Mucosa of gallbladder (tissue), 1 donor: Measurements from ENCODE around the gene ATAT1. TPM values are rescaled to one million over a fixed set of nuclear protein-coding genes. Genes with fewer than 3 reads are reported as not detected.
"Not testable (repeated sequence)": the region's sequence is repeated elsewhere in the genome, so short reads cannot be mapped to it uniquely, and the experiment has no call there.

Experiments used
- DNase-seq: peaks from one replicate; pipeline ENCODE4 v3.0.0-alpha.2; 2020; ENCODE audit warnings: low spot score
- total RNA-seq: library from RNA; stranded (reverse); gene quantifications from one replicate; pipeline ENCODE4 v1.2.1, GENCODE V29; 2021
- donor health status: DM: no; HTN: no; CAD: no.

ATAT1 gene
- total RNA-seq, 1 donor from 2014 or later = 23.5 TPM

GRCh38 chr6:30647242-30648116, 20.8 kb downstream of the ATAT1 start:
- DNase-seq = peak; percentile 54

- no peak for DNase-seq
Observed at GRCh38 chr6:30651143-30651542, 24.5 kb downstream of the ATAT1 start.

- DNase-seq = no peak
Observed at GRCh38 chr6:30654798-30655742, 28.4 kb downstream of the ATAT1 start.

GRCh38 chr6:30655743-30656094, 29.0 kb downstream of the ATAT1 start:
- DNase-seq = no peak

GRCh38 chr6:30656513-30656912, 29.8 kb downstream of the ATAT1 start:
- no peak for DNase-seq

GRCh38 chr6:30657454-30657853, 30.8 kb downstream of the ATAT1 start:
- no peak for DNase-seq

- DNase-seq = not testable (repeated sequence)
Observed at GRCh38 chr6:30657922-30658321, 31.2 kb downstream of the ATAT1 start.

GRCh38 chr6:30664994-30665767, 38.5 kb downstream of the ATAT1 start:
- DNase-seq = no peak

GRCh38 chr6:30666300-30666699, 39.6 kb downstream of the ATAT1 start:
- not testable (repeated sequence) for DNase-seq

GRCh38 chr6:30670760-30671527, 44.3 kb downstream of the ATAT1 start:
- DNase-seq = no peak

- peak; percentile 98 for DNase-seq
Observed at GRCh38 chr6:30672445-30673253, 46.0 kb downstream of the ATAT1 start, which contains the start of gene DHX16. DHX16 (minus strand) TSS chr6:30673006; CDS start chr6:30672841, 165 bp downstream.

- DNase-seq = no peak
Observed at GRCh38 chr6:30676660-30677285, 50.1 kb downstream of the ATAT1 start.

GRCh38 chr6:30678964-30679726, 52.5 kb downstream of the ATAT1 start:
- peak; percentile 88 for DNase-seq

- no peak for DNase-seq
Observed at GRCh38 chr6:30679765-30680535, 53.3 kb downstream of the ATAT1 start.

GRCh38 chr6:30681766-30682142, 55.1 kb downstream of the ATAT1 start:
- DNase-seq = no peak

- peak; percentile 82 for DNase-seq
Observed at GRCh38 chr6:30682143-30683117, 55.8 kb downstream of the ATAT1 start.
